Muscle layer of duodenum (tissue), 2 donors: ENCODE results near the gene PCED1B.
"Not testable (repeated sequence)": the region's sequence is repeated elsewhere in the genome, so short reads cannot be mapped to it uniquely, and the experiment has no call there.

Experiments
- H3K27ac ChIP-seq: one replicate; pipeline ENCODE4 v1.7.0; 2013; ENCODE audit warnings: mild to moderate bottlenecking, low read length
- H3K27me3 ChIP-seq: one replicate; pipeline ENCODE4 v1.7.0; 2013; ENCODE audit warnings: low read depth, mild to moderate bottlenecking, control low read depth, low read length
- H3K36me3 ChIP-seq, 2 donors: one replicate each; pipeline ENCODE4 v1.7.0; 2013; ENCODE audit warnings: low read length in 2 of 2, control low read depth in 1 of 2, mild to moderate bottlenecking in 1 of 2; ENCODE audit not compliant: insufficient read depth in 2 of 2, control insufficient read depth in 1 of 2
- H3K4me1 ChIP-seq, 2 donors: one replicate each; pipeline ENCODE4 v1.7.0; 2013; ENCODE audit warnings: low read length in 2 of 2, mild to moderate bottlenecking in 2 of 2, control low read depth in 1 of 2, moderate library complexity in 1 of 2; ENCODE audit not compliant: insufficient read depth in 2 of 2, control insufficient read depth in 1 of 2
- H3K4me3 ChIP-seq, 2 donors: one replicate each; pipeline ENCODE4 v1.7.0; 2013; ENCODE audit warnings: low read length in 2 of 2, low read depth in 1 of 2, mild to moderate bottlenecking in 1 of 2
- H3K9me3 ChIP-seq, 2 donors: one replicate each; pipeline ENCODE4 v1.7.0; 2013; ENCODE audit warnings: low read length in 2 of 2, control low read depth in 1 of 2, mild to moderate bottlenecking in 1 of 2; ENCODE audit not compliant: control insufficient read depth in 1 of 2
- donor health status: healthy.

PCED1B gene

GRCh38 chr12:47273191-47273626, 193.8 kb downstream of the PCED1B start:
- no peaks in the 10 kb centered on the region for H3K36me3 ChIP-seq
- no peaks in the 10 kb centered on the region for H3K9me3 ChIP-seq
- no peak overlapping the region for H3K4me3 ChIP-seq
- no peaks in the 10 kb centered on the region for H3K27me3 ChIP-seq
- H3K4me1 ChIP-seq: peaks cover 0 to 8% of the 10 kb centered on the region in 2 donors
- no peak overlapping the region for H3K27ac ChIP-seq

- H3K27me3 ChIP-seq: no peaks in the 10 kb centered on the region
Measured at GRCh38 chr12:47274760-47275159, 195.3 kb downstream of the PCED1B start.

GRCh38 chr12:47276253-47276620, 196.8 kb downstream of the PCED1B start:
- Histone ChIP-seq H3K4me1 (peaks cover 0 to 8% of the 10 kb centered on the region in 2 donors), H3K36me3 (no peaks in the 10 kb centered on the region), H3K27ac (peak overlapping the region; percentile 19), H3K9me3 (no peaks in the 10 kb centered on the region), H3K27me3 (no peaks in the 10 kb centered on the region), H3K4me3 (no peak overlapping the region)

More at GRCh38 chr12:47274760-47275159, 195.3 kb downstream of the PCED1B start:
- no peaks in the 10 kb centered on the region for H3K9me3 ChIP-seq
- H3K27ac ChIP-seq: no peak overlapping the region
- peaks cover 0 to 8% of the 10 kb centered on the region in 2 donors for H3K4me1 ChIP-seq
- H3K4me3 ChIP-seq: no peak overlapping the region
- H3K36me3 ChIP-seq: no peaks in the 10 kb centered on the region

GRCh38 chr12:47276621-47277309, 197.3 kb downstream of the PCED1B start:
- Histone ChIP-seq H3K4me1 (peaks cover 0 to 8% of the 10 kb centered on the region in 2 donors), H3K27ac (peak overlapping the region; percentile 19), H3K27me3 (no peaks in the 10 kb centered on the region), H3K4me3 (no peak overlapping the region), H3K9me3 (no peaks in the 10 kb centered on the region), H3K36me3 (no peaks in the 10 kb centered on the region)

- no peaks in the 10 kb centered on the region for H3K27me3 ChIP-seq
- H3K9me3 ChIP-seq: no peaks in the 10 kb centered on the region
- no peak overlapping the region for H3K27ac ChIP-seq
- peaks cover 0 to 8% of the 10 kb centered on the region in 2 donors for H3K4me1 ChIP-seq
- H3K36me3 ChIP-seq: no peaks in the 10 kb centered on the region
- no peak overlapping the region for H3K4me3 ChIP-seq
Measured at GRCh38 chr12:47277972-47278448, 198.6 kb downstream of the PCED1B start.

GRCh38 chr12:47279758-47280157, 200.3 kb downstream of the PCED1B start:
- H3K4me1 ChIP-seq, H3K36me3 ChIP-seq, H3K4me3 ChIP-seq, H3K27me3 ChIP-seq, H3K27ac ChIP-seq, H3K9me3 ChIP-seq: not testable (repeated sequence)

- H3K9me3 ChIP-seq: no peaks in the 10 kb centered on the region
- no peaks in the 10 kb centered on the region for H3K36me3 ChIP-seq
- no peaks in the 10 kb centered on the region for H3K27me3 ChIP-seq
- H3K27ac ChIP-seq: no peak overlapping the region
- peaks cover 0 to 8% of the 10 kb centered on the region in 2 donors for H3K4me1 ChIP-seq
- no peak overlapping the region for H3K4me3 ChIP-seq
Measured at GRCh38 chr12:47280543-47281300, 201.3 kb downstream of the PCED1B start.

GRCh38 chr12:47281667-47282171, 202.3 kb downstream of the PCED1B start:
- peaks cover 0 to 7% of the 10 kb centered on the region in 2 donors for H3K4me1 ChIP-seq
- no peak overlapping the region for H3K4me3 ChIP-seq
- no peaks in the 10 kb centered on the region for H3K9me3 ChIP-seq
- H3K36me3 ChIP-seq: no peaks in the 10 kb centered on the region
- H3K27ac ChIP-seq: no peak overlapping the region
- H3K27me3 ChIP-seq: no peaks in the 10 kb centered on the region

GRCh38 chr12:47282206-47282605, 202.8 kb downstream of the PCED1B start:
- Histone ChIP-seq H3K27me3 (no peaks in the 10 kb centered on the region), H3K36me3 (no peaks in the 10 kb centered on the region), H3K4me3 (no peak overlapping the region), H3K4me1 (peaks cover 0 to 2% of the 10 kb centered on the region in 2 donors), H3K9me3 (no peaks in the 10 kb centered on the region), H3K27ac (no peak overlapping the region)
